HG02943 (cell line): ENCODE results near the gene ELMO1.

Experiments
- ATAC-seq: cut with Tn5 transposase; IDR thresholded peaks from one replicate; pipeline ENCODE4 v1.9.1; 2021; ENCODE audit warnings: mild to moderate bottlenecking, low read depth, moderate library complexity; ENCODE audit not compliant: unreplicated experiment

ELMO1 gene

GRCh38 chr7:37410305-37411229, 38.1 kb downstream of the ELMO1 start:
- no peak for ATAC-seq

GRCh38 chr7:37409461-37409860, 39.2 kb downstream of the ELMO1 start:
- no peak for ATAC-seq

- no peak for ATAC-seq
These were observed 40.1 kb downstream of the ELMO1 start for GRCh38 chr7:37408291-37409228.

GRCh38 chr7:37405603-37406122, 43.0 kb downstream of the ELMO1 start:
- no peak for ATAC-seq

GRCh38 chr7:37405128-37405527, 43.5 kb downstream of the ELMO1 start:
- ATAC-seq, result no peak

GRCh38 chr7:37399876-37400421, 48.7 kb downstream of the ELMO1 start:
- ATAC-seq, result no peak

GRCh38 chr7:37398403-37398802, 50.3 kb downstream of the ELMO1 start:
- no peak for ATAC-seq

GRCh38 chr7:37395618-37396259, 52.9 kb downstream of the ELMO1 start:
- ATAC-seq, result no peak

GRCh38 chr7:37394158-37394557, 54.5 kb downstream of the ELMO1 start:
- no peak for ATAC-seq

GRCh38 chr7:37393476-37393875, 55.2 kb downstream of the ELMO1 start:
- no peak for ATAC-seq

GRCh38 chr7:37392673-37393017, 56.0 kb downstream of the ELMO1 start:
- no peak for ATAC-seq

- ATAC-seq, result no peak
These were observed 56.6 kb downstream of the ELMO1 start for GRCh38 chr7:37391791-37392672.

- no peak for ATAC-seq
These were observed 58.5 kb downstream of the ELMO1 start for GRCh38 chr7:37390114-37390513.

GRCh38 chr7:37388811-37389210, 59.9 kb downstream of the ELMO1 start:
- ATAC-seq, result no peak

- no peak for ATAC-seq
These were observed 62.9 kb downstream of the ELMO1 start for GRCh38 chr7:37385787-37386186.

- ATAC-seq, result no peak
These were observed 66.0 kb downstream of the ELMO1 start for GRCh38 chr7:37382546-37383088.

GRCh38 chr7:37380831-37381230, 67.8 kb downstream of the ELMO1 start:
- no peak for ATAC-seq

GRCh38 chr7:37379546-37380277, 69.0 kb downstream of the ELMO1 start:
- no peak for ATAC-seq
